WI38 (cell line): Measurements from ENCODE around the gene CABLES2.
A peak's percentile ranks its signal among the peaks of the same experiment; 100 is the strongest.

Source experiments
- H3K4me3 ChIP-seq: 2 replicates; pipeline ENCODE4 v1.5.1; 2011; ENCODE audit warnings: low read depth, mild to moderate bottlenecking, control low read depth, low read length
- TF ChIP-seq, protein P1 (sequence below): IDR thresholded peaks from 2 replicates; pipeline ENCODE4 v1.5.1; 2012; ENCODE audit warnings: low read depth, mild to moderate bottlenecking, control low read depth, low read length

The CABLES2 gene

DNA sequence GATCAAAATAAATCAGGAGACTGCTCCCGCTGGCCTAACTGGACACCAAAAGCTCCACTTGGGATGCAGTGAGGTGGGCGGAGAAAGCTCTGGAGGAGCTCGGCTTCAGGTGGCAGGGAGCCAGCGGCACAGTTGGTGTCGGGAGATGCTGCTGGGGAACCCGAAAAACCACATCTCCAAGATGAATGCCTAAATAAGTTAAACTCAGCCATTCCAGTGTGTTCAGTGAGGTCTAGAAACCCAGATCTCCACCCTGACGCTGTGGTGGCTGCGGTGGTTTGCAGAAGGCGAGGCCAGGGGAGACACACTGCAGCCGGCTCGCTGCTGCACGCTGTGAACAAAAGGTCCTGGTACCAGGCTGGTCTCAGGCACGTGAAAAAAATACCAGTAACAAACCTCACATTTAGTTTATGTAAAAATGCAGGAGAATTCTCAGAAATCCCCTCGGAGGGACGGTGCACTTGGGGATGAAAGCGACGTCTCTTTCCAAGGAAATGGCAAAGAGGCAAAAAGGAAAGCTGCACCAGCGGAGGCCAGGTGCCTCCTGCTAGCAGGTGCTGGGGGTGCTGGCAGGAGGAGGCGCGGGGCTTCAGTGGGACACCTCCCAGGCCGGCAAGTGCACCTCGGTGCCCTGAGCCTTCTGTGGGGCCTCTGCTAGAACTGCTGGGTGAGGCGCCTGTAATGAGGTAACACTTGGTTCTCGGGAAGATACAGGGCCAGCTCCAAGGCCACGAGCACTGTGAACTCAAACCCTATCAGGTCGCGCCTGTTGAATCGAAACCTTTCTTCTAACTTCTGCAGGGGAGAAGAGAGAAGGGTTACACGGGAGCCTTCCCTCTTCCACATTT lies 16.5 kb downstream of the CABLES2 start:
- no peak overlapping the region for H3K4me3 ChIP-seq
- TF ChIP-seq, protein P1, sequence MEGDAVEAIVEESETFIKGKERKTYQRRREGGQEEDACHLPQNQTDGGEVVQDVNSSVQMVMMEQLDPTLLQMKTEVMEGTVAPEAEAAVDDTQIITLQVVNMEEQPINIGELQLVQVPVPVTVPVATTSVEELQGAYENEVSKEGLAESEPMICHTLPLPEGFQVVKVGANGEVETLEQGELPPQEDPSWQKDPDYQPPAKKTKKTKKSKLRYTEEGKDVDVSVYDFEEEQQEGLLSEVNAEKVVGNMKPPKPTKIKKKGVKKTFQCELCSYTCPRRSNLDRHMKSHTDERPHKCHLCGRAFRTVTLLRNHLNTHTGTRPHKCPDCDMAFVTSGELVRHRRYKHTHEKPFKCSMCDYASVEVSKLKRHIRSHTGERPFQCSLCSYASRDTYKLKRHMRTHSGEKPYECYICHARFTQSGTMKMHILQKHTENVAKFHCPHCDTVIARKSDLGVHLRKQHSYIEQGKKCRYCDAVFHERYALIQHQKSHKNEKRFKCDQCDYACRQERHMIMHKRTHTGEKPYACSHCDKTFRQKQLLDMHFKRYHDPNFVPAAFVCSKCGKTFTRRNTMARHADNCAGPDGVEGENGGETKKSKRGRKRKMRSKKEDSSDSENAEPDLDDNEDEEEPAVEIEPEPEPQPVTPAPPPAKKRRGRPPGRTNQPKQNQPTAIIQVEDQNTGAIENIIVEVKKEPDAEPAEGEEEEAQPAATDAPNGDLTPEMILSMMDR = no peak

DNA sequence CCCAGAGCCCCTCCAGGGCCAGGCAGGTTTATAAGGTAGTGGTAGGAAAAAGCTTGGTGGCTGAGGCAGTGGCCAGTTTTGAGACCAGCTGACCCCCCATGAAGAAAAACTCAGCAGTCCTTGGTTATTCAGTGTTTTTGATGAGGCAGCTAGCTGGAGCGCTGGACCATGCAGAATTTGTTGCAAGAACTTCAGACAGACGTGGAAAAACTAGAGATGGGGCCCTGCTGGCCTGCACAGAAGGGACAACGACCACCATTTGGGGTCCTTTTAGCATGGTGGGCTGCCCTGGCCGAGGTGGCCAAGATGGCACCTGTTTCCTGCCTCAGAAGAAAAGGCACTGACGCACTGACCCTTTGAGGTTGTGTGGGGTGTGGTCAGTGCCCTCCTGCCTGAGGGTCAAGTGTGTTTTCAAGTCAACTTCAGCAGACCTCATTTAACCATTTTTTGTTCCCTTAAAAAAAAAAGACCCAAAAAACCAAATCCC lies 17.4 kb downstream of the CABLES2 start:
- H3K4me3 ChIP-seq = no peak overlapping the region
- TF ChIP-seq, protein P1 = no peak

DNA sequence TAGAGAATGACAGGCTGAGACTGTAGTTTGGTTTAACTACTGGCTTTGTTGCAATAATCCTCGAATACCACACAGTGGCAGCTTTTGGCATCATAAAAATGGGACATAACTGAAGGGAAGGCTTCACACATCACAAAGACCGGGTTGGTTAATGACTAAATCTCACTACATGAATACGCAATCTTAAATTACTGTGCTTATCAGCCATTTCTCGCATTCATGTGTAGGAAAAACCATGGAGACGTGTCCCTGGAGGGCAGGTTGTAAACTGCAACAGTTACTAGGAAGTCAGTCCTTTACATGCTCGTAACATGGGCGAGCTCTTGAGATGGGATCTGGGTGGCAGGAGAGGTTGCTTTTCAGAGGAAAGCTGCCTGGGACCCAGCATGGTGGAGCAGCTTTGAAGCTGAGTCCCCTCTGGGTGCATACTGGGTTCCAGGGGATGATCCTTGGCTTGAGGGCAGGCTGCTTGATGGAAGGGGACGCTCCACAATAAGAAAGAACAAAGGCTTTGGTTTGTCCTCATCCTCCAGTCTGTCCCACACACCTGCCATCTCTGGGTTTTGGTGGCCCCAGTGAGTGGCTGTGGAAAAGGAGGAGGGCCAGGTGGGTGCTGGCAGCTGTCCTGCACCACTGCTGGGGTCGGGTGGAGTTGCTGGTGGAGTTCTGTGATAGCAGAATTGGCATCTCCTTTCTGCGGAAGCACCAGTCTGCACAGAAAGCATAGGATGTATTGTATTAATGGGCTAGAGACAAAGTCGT lies 18.1 kb downstream of the CABLES2 start:
- TF ChIP-seq, protein P1 = no peak
- no peak overlapping the region for H3K4me3 ChIP-seq

DNA sequence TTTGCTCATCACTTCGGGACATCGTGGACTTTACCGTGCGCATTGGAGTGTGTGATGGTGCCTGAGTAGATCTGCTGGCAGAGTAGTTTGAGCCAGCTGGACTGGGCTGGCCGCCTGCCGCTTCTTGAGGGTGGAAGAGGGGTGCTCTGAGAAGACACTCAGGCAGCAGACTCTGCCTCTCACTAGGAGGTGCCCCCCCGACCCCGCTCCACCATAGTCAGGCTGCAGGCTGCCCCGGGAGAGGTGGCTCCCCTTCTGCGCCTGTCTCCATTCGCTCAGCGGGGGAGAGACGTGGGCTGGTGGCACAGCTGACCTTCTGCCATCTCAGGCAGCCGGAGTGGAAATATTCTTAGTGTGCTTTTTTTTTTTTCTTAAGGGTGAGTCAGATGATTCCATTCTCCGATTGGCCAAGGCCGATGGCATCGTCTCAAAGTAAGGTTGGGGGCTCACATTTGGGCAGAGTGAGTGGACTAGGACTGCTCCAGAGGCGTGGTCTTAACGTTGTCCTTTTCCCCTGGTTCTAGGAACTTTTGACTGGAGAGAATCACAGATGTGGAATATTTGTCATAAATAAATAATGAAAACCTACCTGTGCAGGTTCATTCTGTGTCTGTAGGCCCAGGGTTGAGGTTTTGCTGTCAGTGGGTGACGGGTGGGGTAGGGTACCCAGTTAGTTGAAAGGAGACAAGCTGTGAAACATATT lies 19.0 kb downstream of the CABLES2 start:
- TF ChIP-seq, protein P1 = no peak
- H3K4me3 ChIP-seq = peak overlapping the region; percentile 99

DNA sequence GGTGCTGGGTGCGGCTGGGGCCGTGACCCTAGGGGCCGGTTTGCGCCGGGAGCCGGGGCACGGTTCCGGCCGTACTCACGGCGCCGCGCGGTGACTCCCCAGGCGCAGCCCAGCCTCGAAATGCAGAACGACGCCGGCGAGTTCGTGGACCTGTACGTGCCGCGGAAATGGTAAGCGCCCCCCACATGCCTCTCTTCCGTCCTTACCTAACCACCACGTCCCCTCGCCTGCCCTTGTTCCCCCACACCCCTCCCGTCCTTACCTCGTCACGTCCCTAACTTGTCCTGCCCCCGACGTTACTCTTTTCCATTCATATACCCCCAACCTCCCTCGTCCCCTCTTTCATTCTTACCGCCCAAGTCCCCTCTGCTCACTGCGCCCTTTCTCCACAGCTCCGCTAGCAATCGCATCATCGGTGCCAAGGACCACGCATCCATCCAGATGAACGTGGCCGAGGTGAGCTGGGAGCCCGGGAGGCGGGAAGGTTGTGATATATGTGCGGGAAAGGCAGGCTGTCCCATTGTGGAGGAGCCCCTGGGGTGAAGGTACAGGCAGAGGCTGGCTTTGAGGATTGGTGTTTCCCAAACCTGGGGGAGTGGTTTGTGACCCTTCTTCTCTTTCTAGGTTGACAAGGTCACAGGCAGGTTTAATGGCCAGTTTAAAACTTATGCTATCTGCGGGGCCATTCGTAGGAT lies 19.7 kb downstream of the CABLES2 start:
- peak overlapping the region; percentile 99 for H3K4me3 ChIP-seq
- TF ChIP-seq, protein P1 = no peak

DNA sequence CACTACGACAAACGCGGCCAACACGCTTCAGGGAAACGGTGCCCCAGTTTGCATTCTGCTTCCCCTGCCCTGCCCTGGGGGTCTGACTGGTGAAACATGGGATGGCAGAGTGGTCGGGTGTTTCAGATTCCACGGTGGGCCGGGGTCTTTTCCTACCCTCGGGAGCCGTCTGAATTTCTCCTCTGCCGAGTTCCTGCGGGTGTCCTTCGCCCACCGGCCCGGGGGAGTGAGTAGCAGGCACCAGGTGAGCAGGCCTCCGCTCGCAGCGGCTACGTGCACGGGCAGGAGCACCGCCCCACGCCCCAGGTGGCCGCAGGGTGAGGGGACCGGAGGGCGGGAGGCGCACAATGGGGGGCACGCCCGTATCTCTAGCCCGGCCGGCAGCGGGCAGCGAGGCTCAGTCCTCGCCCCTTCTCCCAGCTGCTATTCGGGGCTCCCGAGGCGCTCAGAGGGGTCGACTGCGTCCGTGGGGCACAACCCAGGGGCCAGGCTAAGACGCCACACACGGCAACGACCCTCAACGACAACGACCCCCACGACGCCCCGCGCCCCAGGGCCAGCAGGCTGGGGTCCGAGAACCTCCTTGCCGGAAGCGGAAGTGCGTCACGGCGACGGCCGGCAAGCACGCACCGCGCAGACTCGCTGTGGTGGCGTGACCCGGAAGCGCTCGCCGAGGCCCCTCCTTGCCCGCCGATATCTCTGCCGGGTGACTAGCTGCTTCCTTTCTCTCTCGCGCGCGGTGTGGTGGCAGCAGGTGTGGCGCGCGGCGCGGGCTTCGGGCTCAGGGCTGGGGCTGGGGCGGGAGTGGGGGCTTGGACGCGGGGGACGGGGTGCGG lies 20.5 kb downstream of the CABLES2 start, which contains the start of gene RPS21:
Gene RPS21, plus strand, starts transcription at position 721 of the 836 bp plus-strand sequence. CDS start 236 bp downstream, outside the sequence.
- TF ChIP-seq, protein P1 = no peak
- peak within 1 kb of the TSS; percentile 99 for H3K4me3 ChIP-seq
